SK-N-SH (cell line): ENCODE measurements around the gene SH3BP4.

ENCODE experiments used
- ELF1 ChIP-seq: IDR thresholded peaks from 2 replicates; pipeline ENCODE4 v1.4.0; 2012
- GABPA ChIP-seq: IDR thresholded peaks from 2 replicates; pipeline ENCODE4 v1.4.0; 2012; ENCODE audit warnings: low read depth, mild to moderate bottlenecking
- MXI1 ChIP-seq: IDR thresholded peaks from 2 replicates; pipeline ENCODE4 v1.6.1; 2012; ENCODE audit warnings: mild to moderate bottlenecking, low read depth, low read length, improper control_type of control experiment
- POLR2AphosphoS5 ChIP-seq: IDR thresholded peaks from 2 replicates; pipeline ENCODE4 v1.6.1; 2012; ENCODE audit warnings: low read depth, low read length
- RAD21 ChIP-seq: IDR thresholded peaks from 2 replicates; pipeline ENCODE4 v1.6.1; 2012; ENCODE audit warnings: mild to moderate bottlenecking, low read length
- TF ChIP-seq, protein P1 (sequence below): fragments of 150-350 bp; IDR thresholded peaks from 2 replicates; pipeline ENCODE4 v1.6.1; 2016; ENCODE audit warnings: mild to moderate bottlenecking, low read depth, low read length
- TF ChIP-seq, protein P2 (sequence below): IDR thresholded peaks from 2 replicates; pipeline ENCODE4 v1.4.0; 2012; ENCODE audit warnings: low read depth

DNA sequence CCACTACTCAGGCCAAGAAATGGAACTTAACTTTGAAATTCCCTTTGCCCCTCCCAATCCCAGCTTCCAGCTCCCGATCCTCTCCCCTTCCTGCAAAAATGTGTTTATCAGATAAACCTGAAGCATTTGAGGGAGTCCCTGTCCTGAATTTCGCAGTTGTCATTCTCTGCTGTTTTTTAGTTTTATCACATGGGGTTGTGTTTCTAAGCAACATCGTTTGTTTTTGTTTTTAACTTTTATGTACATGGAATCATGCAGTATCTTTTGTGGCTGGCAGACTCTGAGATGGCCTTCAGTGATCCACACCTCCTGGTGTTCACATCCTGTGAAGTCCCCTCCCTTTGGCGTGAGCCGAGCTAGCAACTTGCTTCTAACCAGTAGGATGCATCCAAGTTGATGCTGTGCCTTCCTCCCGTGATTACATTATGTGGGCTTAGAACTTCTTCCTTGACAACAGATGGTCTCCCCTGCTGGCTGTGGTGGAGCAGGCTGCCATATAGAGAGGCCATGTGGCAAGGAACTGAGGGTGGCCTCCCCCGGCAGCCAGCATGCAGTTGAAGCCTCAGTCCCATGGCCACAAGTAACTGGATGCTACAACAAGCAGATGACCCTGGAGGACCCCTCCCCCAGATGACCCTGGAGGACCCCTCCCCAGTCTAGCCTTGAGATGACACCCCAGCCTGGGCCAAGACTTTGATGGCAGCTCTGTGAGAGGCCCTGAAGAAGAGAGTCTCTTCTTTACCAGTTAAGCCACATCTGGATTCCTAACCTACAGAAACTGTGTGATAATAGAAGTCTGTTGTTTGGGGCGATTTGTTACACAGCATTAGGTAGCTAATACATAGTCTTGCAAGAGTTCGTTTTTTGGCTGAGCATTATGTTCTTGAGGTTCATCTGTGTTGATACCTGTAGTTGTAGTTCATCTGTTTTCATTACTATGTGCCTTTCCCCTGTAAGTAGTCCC is 27.7 kb downstream of the SH3BP4 start:
- TF ChIP-seq MXI1 (no peak), GABPA (no peak), POLR2AphosphoS5 (no peak), ELF1 (no peak), RAD21 (no peak)
- TF ChIP-seq, protein P1, sequence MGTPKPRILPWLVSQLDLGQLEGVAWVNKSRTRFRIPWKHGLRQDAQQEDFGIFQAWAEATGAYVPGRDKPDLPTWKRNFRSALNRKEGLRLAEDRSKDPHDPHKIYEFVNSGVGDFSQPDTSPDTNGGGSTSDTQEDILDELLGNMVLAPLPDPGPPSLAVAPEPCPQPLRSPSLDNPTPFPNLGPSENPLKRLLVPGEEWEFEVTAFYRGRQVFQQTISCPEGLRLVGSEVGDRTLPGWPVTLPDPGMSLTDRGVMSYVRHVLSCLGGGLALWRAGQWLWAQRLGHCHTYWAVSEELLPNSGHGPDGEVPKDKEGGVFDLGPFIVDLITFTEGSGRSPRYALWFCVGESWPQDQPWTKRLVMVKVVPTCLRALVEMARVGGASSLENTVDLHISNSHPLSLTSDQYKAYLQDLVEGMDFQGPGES: no peak
- TF ChIP-seq, protein P2, sequence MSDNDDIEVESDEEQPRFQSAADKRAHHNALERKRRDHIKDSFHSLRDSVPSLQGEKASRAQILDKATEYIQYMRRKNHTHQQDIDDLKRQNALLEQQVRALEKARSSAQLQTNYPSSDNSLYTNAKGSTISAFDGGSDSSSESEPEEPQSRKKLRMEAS: no peak
